GM21529 (cell line): ENCODE measurements around the gene COPZ1.
"Not testable (repeated sequence)": the region's sequence is repeated elsewhere in the genome, so short reads cannot be mapped to it uniquely, and the experiment has no call there.

Source experiments
- ATAC-seq: cut with Tn5 transposase; IDR thresholded peaks from one replicate; pipeline ENCODE4 v1.9.1; 2021; ENCODE audit not compliant: unreplicated experiment

COPZ1 gene

GRCh38 chr12:54330442-54330841, 5.5 kb downstream of the COPZ1 start:
- ATAC-seq, result no peak

GRCh38 chr12:54331461-54331860, 6.5 kb downstream of the COPZ1 start:
- no peak for ATAC-seq

- no peak for ATAC-seq
Observed at GRCh38 chr12:54333420-54334034, 8.6 kb downstream of the COPZ1 start.

GRCh38 chr12:54337280-54337842, 12.4 kb downstream of the COPZ1 start:
- ATAC-seq, result no peak

GRCh38 chr12:54337854-54338650, 13.1 kb downstream of the COPZ1 start:
- ATAC-seq, result no peak

GRCh38 chr12:54338698-54339296, 13.9 kb downstream of the COPZ1 start:
- no peak for ATAC-seq

- ATAC-seq, result no peak
Observed at GRCh38 chr12:54340846-54341245, 15.9 kb downstream of the COPZ1 start.

GRCh38 chr12:54341378-54342300, 16.7 kb downstream of the COPZ1 start:
- ATAC-seq, result no peak

GRCh38 chr12:54349036-54349435, 24.1 kb downstream of the COPZ1 start:
- ATAC-seq, result no peak

GRCh38 chr12:54349679-54350078, 24.7 kb downstream of the COPZ1 start:
- ATAC-seq, result no peak

GRCh38 chr12:54350743-54351142, 25.8 kb downstream of the COPZ1 start:
- ATAC-seq, result no peak

GRCh38 chr12:54351341-54351740, 26.4 kb downstream of the COPZ1 start:
- ATAC-seq, result no peak

GRCh38 chr12:54352022-54352531, 27.1 kb downstream of the COPZ1 start:
- no peak for ATAC-seq

- no peak for ATAC-seq
Observed at GRCh38 chr12:54352891-54353874, 28.3 kb downstream of the COPZ1 start.

- ATAC-seq, result not testable (repeated sequence)
Observed at GRCh38 chr12:54354271-54354670, 29.3 kb downstream of the COPZ1 start.

- no peak for ATAC-seq
Observed at GRCh38 chr12:54355104-54355815, 30.3 kb downstream of the COPZ1 start.

GRCh38 chr12:54356228-54356627, 31.3 kb downstream of the COPZ1 start:
- no peak for ATAC-seq

- ATAC-seq, result no peak
Observed at GRCh38 chr12:54356951-54357356, 32.0 kb downstream of the COPZ1 start.
